K562 (cell line): ENCODE measurements around the gene SOBP. TPM values are rescaled to one million over a fixed set of nuclear protein-coding genes. Genes with fewer than 3 reads are reported as not detected.

Experiments
- ATAC-seq: fragments of 200-7000 bp; cut with Tn5 transposase; 3 replicates; pipeline ENCODE4 v1.9.1; 2020; ENCODE audit warnings: moderate library complexity
- BruUV-seq: library from RNA; stranded (reverse); fragments of 400-500 nt; replicated peaks from 2 replicates; lab custom pipeline; 2021; lab: Mats Ljungman, UMichigan
- CTCF ChIA-PET: fragments of 300-600 bp; formaldehyde crosslinking; extraction: SDS; loops from one replicate; lab custom pipeline; 2021; ENCODE audit warnings: low intra/inter-chr PET ratio; lab: Yijun Ruan, JAX
- POLR2A ChIA-PET: fragments of 300-600, 350-650 bp; sonication (Branson Sonifier 250); formaldehyde crosslinking; extraction: SDS; loops from one replicate; lab custom pipeline; 2021; ENCODE audit warnings: antibody characterized with exemption, inconsistent platforms; lab: Yijun Ruan, JAX
- DNase-seq, 4 experiments: peaks; one replicate each; pipeline versions ENCODE4 v3.0.0 to v3.0.0-alpha.2; 2011 to 2018; ENCODE audit warnings: low spot score in 3 of 4, mixed read lengths in 3 of 4; ENCODE audit errors: extremely low read depth in 1 of 4
- FAIRE-seq: peaks from 2 replicates; lab custom pipeline; 2011; peaks lifted over from hg19 to GRCh38; lab: Jason Lieb, UNC
- H2AFZ ChIP-seq: 2 replicates; pipeline ENCODE4 v1.6.0; 2011; ENCODE audit warnings: low read depth, low read length, control low read depth, inconsistent platforms
- H3K27ac ChIP-seq: fragments of 200-600 bp; 3 replicates; pipeline ENCODE4 v1.8.0; 2011; ENCODE audit warnings: low read depth, mild to moderate bottlenecking, control low read depth, inconsistent platforms, low read length, moderate library complexity, mixed read lengths; ENCODE audit errors: extremely low read depth
- H3K27me3 ChIP-seq, 2 experiments: fragments of 300-600 bp in 1 of 2; 2 replicates in 1 of 2; 3 replicates in 1 of 2; pipeline versions ENCODE4 v1.6.0 to v1.8.0; 2011; ENCODE audit warnings: inconsistent platforms in 2 of 2, low read length in 2 of 2, mild to moderate bottlenecking in 1 of 2, mixed read lengths in 1 of 2, moderate library complexity in 1 of 2; ENCODE audit not compliant: control insufficient read depth in 2 of 2, insufficient read depth in 2 of 2
- H3K36me3 ChIP-seq: fragments of 300-600 bp; 3 replicates; pipeline ENCODE4 v1.8.0; 2011; ENCODE audit warnings: mild to moderate bottlenecking, low read length, inconsistent platforms; ENCODE audit not compliant: control insufficient read depth, insufficient read depth
- H3K4me1 ChIP-seq, 2 experiments: fragments of 200-600 bp in 1 of 2; replicated peaks in 1 of 2; 2 replicates in 1 of 2; 3 replicates in 1 of 2; pipeline versions ENCODE4 v1.5.1 to v1.8.0; 2011; ENCODE audit warnings: inconsistent platforms in 2 of 2, low read length in 2 of 2, mild to moderate bottlenecking in 1 of 2, mixed read lengths in 1 of 2, moderate library complexity in 1 of 2; ENCODE audit not compliant: control insufficient read depth in 2 of 2, insufficient read depth in 2 of 2
- H3K4me2 ChIP-seq: 2 replicates; pipeline ENCODE4 v1.6.1; 2011; ENCODE audit warnings: low read length, control low read depth, inconsistent platforms, mixed read lengths; ENCODE audit not compliant: insufficient read depth
- H3K4me3 ChIP-seq: fragments of 200-600 bp; sonication (generic), shearing (Covaris generic); 2 replicates; pipeline ENCODE4 v1.5.1; 2016; ENCODE audit warnings: control low read depth, inconsistent platforms
- H3K79me2 ChIP-seq: fragments of 200-600 bp; 3 replicates; pipeline ENCODE4 v1.8.0; 2011; ENCODE audit warnings: low read length, inconsistent platforms; ENCODE audit not compliant: control insufficient read depth, insufficient read depth
- H3K9ac ChIP-seq, 2 experiments: 2 replicates each; pipeline versions ENCODE4 v1.6.0 to v1.6.1; 2011; ENCODE audit warnings: low read depth in 2 of 2, low read length in 2 of 2, control low read depth in 1 of 2, inconsistent platforms in 1 of 2, mild to moderate bottlenecking in 1 of 2, mixed read lengths in 1 of 2; ENCODE audit not compliant: insufficient read depth in 1 of 2
- H3K9me1 ChIP-seq: one replicate; pipeline ENCODE4 v1.6.0; 2011; ENCODE audit warnings: inconsistent platforms, mild to moderate bottlenecking, low read length, moderate library complexity; ENCODE audit not compliant: control insufficient read depth, insufficient read depth
- H3K9me3 ChIP-seq: replicated peaks from 2 replicates; pipeline ENCODE4 v1.5.1; 2011; ENCODE audit warnings: low read depth, low read length, inconsistent platforms; ENCODE audit not compliant: control insufficient read depth, insufficient read depth
- H4K20me1 ChIP-seq: replicated peaks from 2 replicates; pipeline ENCODE4 v1.6.1; 2011; ENCODE audit warnings: low read length, inconsistent platforms, mixed read lengths; ENCODE audit not compliant: control insufficient read depth, insufficient read depth
- BACH1 ChIP-seq: fragments of 200-800 bp; sonication (Bioruptor generic); IDR thresholded peaks from 2 replicates; pipeline ENCODE4 v1.6.1; 2016; ENCODE audit warnings: missing genetic modification characterization, missing compliant biosample characterization
- BRD9 ChIP-seq: fragments of 450-650 bp; IDR thresholded peaks from 2 replicates; pipeline ENCODE4 v1.6.1; 2018; ENCODE audit warnings: low read depth; ENCODE audit not compliant: partially characterized antibody
- CTBP1 ChIP-seq: fragments of 450-650 bp; IDR thresholded peaks from 2 replicates; pipeline ENCODE4 v1.6.1; 2016; ENCODE audit warnings: borderline replicate concordance
- ELF4 ChIP-seq: fragments of 450-650 bp; formaldehyde crosslinking; IDR thresholded peaks from 2 replicates; pipeline ENCODE4 v1.4.0; 2022; ENCODE audit warnings: missing genetic modification characterization
- ESRRB ChIP-seq: fragments of 250-450 bp; sonication (Bioruptor Pico); IDR thresholded peaks from 2 replicates; pipeline ENCODE4 v1.5.0; 2020; ENCODE audit warnings: mild to moderate bottlenecking, moderate library complexity, borderline replicate concordance
- MBD2 ChIP-seq: sonication (generic); IDR thresholded peaks from 2 replicates; pipeline ENCODE4 v1.6.1; 2016; ENCODE audit warnings: low read depth, borderline replicate concordance
- NFXL1 ChIP-seq: fragments of 450-650 bp; formaldehyde crosslinking; IDR thresholded peaks from 2 replicates; pipeline ENCODE4 v1.4.0; 2021; ENCODE audit warnings: mild to moderate bottlenecking
- RBFOX2 ChIP-seq: fragments of 200-400 bp; formaldehyde crosslinking; IDR thresholded peaks from 2 replicates; pipeline ENCODE4 v1.6.1; 2017; ENCODE audit warnings: low read depth, mild to moderate bottlenecking, low read length, moderate library complexity
- SMAD1 ChIP-seq: fragments of 150-350 bp; IDR thresholded peaks from 2 replicates; pipeline ENCODE4 v1.6.1; 2014; ENCODE audit warnings: low read length, low read depth; ENCODE audit not compliant: partially characterized antibody
- ZC3H11A ChIP-seq: IDR thresholded peaks from 2 replicates; pipeline ENCODE4 v1.6.1; 2012; ENCODE audit warnings: low read depth, low read length, improper control_type of control experiment
- WGBS: fragments of 100-300 bp; shearing (Covaris generic); methylation state at CpG from one replicate; pipeline ENCODE4 v1.1.6; 2016; ENCODE audit warnings: low coverage, mixed read lengths; ENCODE audit not compliant: insufficient coverage; ENCODE audit errors: missing lambda C conversion rate; 5-methylcytosine and 5-hydroxymethylcytosine counted together
- in situ Hi-C: fragments of 300-500 bp; cut with MboI; formaldehyde crosslinking; loops from 4 replicates; pipeline ENCODE4 v1.15.0; 2018; ENCODE audit warnings: inconsistent platforms, mixed read lengths
- intact Hi-C: fragments of 100-400 bp; cut with micrococcal nuclease; formaldehyde crosslinking; loops from 2 replicates; pipeline ENCODE4 v1.14.2; 2022
- polyA plus RNA-seq, 8 experiments: library from polyadenylated mRNA; depleted of rRNA in 4 of 8; stranded (reverse) in 5 of 8; unstranded in 3 of 8; fragments of >200 nt; fragmentation: Nextera tagmentation in 2 of 8; fragmentation: Illumina TruSeq in 1 of 8; extraction: Ambion mirVana in 2 of 8; extraction: Trizol in 1 of 8; gene quantifications; 2 replicates each; pipeline versions ENCODE4 v1.2.1 to v1.2.3, GENCODE V29; 2011 to 2014; ENCODE audit warnings: inconsistent platforms in 1 of 8, missing spikeins in 1 of 8
- total RNA-seq, 7 experiments: library from RNA; depleted of rRNA in 6 of 7; stranded (reverse); fragments of >200 nt in 6 of 7; fragmentation: Illumina TruSeq in 2 of 7; extraction: Trizol in 2 of 7; gene quantifications; 2 replicates each; pipeline versions ENCODE4 v1.2.1 to v1.2.3, GENCODE V29; 2011 to 2021; ENCODE audit warnings: low replicate concordance in 1 of 7
- TF ChIP-seq, protein P1 (sequence below): fragments of 450-650 bp; IDR thresholded peaks from one replicate; pipeline ENCODE4 v1.6.1; 2018; ENCODE audit warnings: mild to moderate bottlenecking, moderate library complexity; ENCODE audit not compliant: partially characterized antibody
- TF ChIP-seq, protein P2 (sequence below): fragments of 250-450 bp; sonication (Bioruptor Pico); IDR thresholded peaks from 2 replicates; pipeline ENCODE4 v1.6.1; 2021; ENCODE audit warnings: mild to moderate bottlenecking
- TF ChIP-seq, protein P3 (sequence below): fragments of 250-450 bp; sonication (Bioruptor Pico); IDR thresholded peaks from 2 replicates; pipeline ENCODE4 v1.8.0; 2022; ENCODE audit warnings: moderate library complexity, mild to moderate bottlenecking, inconsistent platforms
- TF ChIP-seq, protein P4 (sequence below): fragments of 450-650 bp; IDR thresholded peaks from 2 replicates; pipeline ENCODE4 v1.6.1; 2016; ENCODE audit warnings: low read depth

SOBP gene
- total and polyA plus RNA-seq, 9 of the 15 experiments (the other 6 are each of a cell fraction or from before 2014, with no cell fraction given): 0.16 TPM; not detected in 8

DNA sequence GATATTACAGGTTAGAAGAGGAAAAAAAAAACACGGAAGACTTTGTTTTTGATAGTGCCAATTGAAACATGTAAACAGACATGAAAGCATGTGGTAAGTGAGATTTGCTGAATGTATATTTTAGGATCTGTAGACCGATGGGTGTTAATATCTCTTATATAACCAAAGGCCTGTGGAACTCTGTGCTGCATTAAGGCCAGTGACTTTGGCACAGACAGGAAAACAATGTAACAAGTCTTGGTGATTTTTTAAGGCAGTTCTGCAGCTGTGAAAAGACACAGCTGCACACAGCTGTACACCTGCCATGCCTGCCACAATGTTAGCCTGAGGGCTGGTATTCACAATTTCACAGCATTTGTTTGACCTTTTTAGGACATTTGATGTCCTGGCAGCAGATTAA, 6.1 kb downstream of the SOBP start:
- no peak overlapping the region for H3K4me3 ChIP-seq
- peaks cover 24 to 30% of the 10 kb centered on the region in 2 experiments for H3K27me3 ChIP-seq
- in situ Hi-C loops: no loop called here
- H3K27ac ChIP-seq: no peak overlapping the region
- no peaks in the 10 kb centered on the region for H3K79me2 ChIP-seq
- BruUV-seq: no TSS peak
- 3% methylated on average over 2 of the region's 2 CpGs for WGBS
- H3K9ac ChIP-seq: no peak overlapping the region
- no peak overlapping the region for H3K4me2 ChIP-seq
- DNase-seq (no peak), ATAC-seq (no peak), FAIRE-seq (no peak)
- no peaks in the 10 kb centered on the region for H4K20me1 ChIP-seq
- H2AFZ ChIP-seq: no peak overlapping the region
- intact Hi-C loops: no loop called here
- CTCF ChIA-PET: no interaction called here
- POLR2A ChIA-PET: no interaction called here
- H3K36me3 ChIP-seq: no peaks in the 10 kb centered on the region
- no peaks in the 10 kb centered on the region for H3K9me1 ChIP-seq
- peaks cover 0 to 4% of the 10 kb centered on the region in 2 experiments; a peak in 1 of 5 replicates for H3K4me1 ChIP-seq
- no peaks in the 10 kb centered on the region for H3K9me3 ChIP-seq
- TF ChIP-seq, protein P1, sequence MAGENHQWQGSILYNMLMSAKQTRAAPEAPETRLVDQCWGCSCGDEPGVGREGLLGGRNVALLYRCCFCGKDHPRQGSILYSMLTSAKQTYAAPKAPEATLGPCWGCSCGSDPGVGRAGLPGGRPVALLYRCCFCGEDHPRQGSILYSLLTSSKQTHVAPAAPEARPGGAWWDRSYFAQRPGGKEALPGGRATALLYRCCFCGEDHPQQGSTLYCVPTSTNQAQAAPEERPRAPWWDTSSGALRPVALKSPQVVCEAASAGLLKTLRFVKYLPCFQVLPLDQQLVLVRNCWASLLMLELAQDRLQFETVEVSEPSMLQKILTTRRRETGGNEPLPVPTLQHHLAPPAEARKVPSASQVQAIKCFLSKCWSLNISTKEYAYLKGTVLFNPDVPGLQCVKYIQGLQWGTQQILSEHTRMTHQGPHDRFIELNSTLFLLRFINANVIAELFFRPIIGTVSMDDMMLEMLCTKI: no peak
- TF ChIP-seq SMAD1 (no peak), CTBP1 (no peak), NFXL1 (CRISPR knock-in tag) (no peak), RBFOX2 (no peak), BACH1 (tag) (no peak), BRD9 (no peak), ESRRB (no peak), MBD2 (no peak), ELF4 (no peak), ZC3H11A (no peak)
- TF ChIP-seq, protein P2, sequence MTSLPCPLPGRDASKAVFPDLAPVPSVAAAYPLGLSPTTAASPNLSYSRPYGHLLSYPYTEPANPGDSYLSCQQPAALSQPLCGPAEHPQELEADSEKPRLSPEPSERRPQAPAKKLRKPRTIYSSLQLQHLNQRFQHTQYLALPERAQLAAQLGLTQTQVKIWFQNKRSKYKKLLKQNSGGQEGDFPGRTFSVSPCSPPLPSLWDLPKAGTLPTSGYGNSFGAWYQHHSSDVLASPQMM: no peak
- TF ChIP-seq, protein P3, sequence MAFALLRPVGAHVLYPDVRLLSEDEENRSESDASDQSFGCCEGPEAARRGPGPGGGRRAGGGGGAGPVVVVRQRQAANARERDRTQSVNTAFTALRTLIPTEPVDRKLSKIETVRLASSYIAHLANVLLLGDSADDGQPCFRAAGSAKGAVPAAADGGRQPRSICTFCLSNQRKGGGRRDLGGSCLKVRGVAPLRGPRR (CRISPR knock-in tag): no peak
- TF ChIP-seq, protein P4, sequence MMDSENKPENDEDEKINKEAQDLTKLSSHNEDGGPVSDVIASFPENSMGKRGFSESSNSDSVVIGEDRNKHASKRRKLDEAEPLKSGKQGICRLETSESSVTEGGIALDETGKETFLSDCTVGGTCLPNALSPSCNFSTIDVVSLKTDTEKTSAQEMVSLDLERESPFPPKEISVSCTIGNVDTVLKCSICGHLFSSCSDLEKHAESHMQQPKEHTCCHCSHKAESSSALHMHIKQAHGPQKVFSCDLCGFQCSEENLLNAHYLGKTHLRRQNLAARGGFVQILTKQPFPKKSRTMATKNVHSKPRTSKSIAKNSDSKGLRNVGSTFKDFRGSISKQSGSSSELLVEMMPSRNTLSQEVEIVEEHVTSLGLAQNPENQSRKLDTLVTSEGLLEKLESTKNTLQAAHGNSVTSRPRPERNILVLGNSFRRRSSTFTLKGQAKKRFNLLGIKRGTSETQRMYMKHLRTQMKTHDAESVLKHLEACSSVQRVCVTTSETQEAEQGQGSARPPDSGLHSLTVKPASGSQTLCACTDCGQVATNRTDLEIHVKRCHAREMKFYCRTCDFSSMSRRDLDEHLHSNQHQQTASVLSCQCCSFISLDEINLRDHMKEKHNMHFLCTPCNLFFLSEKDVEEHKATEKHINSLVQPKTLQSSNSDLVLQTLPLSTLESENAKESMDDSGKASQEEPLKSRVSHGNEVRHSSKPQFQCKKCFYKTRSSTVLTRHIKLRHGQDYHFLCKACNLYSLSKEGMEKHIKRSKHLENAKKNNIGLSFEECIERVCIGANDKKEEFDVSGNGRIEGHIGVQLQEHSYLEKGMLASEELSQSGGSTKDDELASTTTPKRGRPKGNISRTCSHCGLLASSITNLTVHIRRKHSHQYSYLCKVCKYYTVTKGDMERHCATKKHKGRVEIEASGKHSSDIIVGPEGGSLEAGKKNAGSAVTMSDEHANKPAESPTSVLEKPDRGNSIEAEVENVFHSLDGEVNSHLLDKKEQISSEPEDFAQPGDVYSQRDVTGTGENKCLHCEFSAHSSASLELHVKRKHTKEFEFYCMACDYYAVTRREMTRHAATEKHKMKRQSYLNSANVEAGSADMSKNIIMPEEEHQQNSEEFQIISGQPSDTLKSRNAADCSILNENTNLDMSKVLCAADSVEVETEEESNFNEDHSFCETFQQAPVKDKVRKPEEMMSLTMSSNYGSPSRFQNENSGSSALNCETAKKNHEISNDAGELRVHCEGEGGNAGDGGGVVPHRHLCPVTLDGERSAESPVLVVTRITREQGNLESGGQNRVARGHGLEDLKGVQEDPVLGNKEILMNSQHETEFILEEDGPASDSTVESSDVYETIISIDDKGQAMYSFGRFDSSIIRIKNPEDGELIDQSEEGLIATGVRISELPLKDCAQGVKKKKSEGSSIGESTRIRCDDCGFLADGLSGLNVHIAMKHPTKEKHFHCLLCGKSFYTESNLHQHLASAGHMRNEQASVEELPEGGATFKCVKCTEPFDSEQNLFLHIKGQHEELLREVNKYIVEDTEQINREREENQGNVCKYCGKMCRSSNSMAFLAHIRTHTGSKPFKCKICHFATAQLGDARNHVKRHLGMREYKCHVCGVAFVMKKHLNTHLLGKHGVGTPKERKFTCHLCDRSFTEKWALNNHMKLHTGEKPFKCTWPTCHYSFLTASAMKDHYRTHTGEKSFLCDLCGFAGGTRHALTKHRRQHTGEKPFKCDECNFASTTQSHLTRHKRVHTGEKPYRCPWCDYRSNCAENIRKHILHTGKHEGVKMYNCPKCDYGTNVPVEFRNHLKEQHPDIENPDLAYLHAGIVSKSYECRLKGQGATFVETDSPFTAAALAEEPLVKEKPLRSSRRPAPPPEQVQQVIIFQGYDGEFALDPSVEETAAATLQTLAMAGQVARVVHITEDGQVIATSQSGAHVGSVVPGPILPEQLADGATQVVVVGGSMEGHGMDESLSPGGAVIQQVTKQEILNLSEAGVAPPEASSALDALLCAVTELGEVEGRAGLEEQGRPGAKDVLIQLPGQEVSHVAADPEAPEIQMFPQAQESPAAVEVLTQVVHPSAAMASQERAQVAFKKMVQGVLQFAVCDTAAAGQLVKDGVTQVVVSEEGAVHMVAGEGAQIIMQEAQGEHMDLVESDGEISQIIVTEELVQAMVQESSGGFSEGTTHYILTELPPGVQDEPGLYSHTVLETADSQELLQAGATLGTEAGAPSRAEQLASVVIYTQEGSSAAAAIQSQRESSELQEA: no peak
